GM12878 (cell line): ENCODE data around the gene REEP3. TPM values are rescaled to one million over a fixed set of nuclear protein-coding genes. Genes with fewer than 3 reads are reported as not detected.
"Not testable (repeated sequence)": the region's sequence is repeated elsewhere in the genome, so short reads cannot be mapped to it uniquely, and the experiment has no call there.

Experiments
- ATAC-seq: fragments of 200-7000 bp; cut with Tn5 transposase; 3 replicates; pipeline ENCODE4 v1.9.1; 2020; ENCODE audit warnings: mild to moderate bottlenecking, moderate library complexity
- BruUV-seq: library from RNA; stranded (reverse); fragments of 400-500 nt; replicated peaks from 2 replicates; lab custom pipeline; 2021; lab: Mats Ljungman, UMichigan
- CTCF ChIA-PET: fragments of 300-600 bp; sonication (Branson Sonifier 250); formaldehyde crosslinking; extraction: SDS; loops from one replicate; lab custom pipeline; 2021; ENCODE audit warnings: inconsistent platforms; lab: Yijun Ruan, JAX
- POLR2A ChIA-PET: fragments of 350-600 bp; formaldehyde crosslinking; extraction: SDS; loops from one replicate; lab custom pipeline; 2021; ENCODE audit warnings: inconsistent platforms; lab: Charles Lee
- RAD21 ChIA-PET: fragments of 300-600 bp; sonication (Branson Sonifier 250); formaldehyde crosslinking; loops from one replicate; lab custom pipeline; 2023; ENCODE audit warnings: antibody characterized with exemption; ENCODE audit not compliant: unreplicated experiment; lab: Charles Lee
- SMC1A ChIA-PET: fragments of 300-600 bp; sonication (Branson Sonifier 250); formaldehyde crosslinking; loops from one replicate; lab custom pipeline; 2023; ENCODE audit not compliant: unreplicated experiment, uncharacterized antibody; lab: Charles Lee
- DNase-seq: peaks from one replicate; pipeline ENCODE4 v3.0.0-alpha.2; 2011; ENCODE audit warnings: low read depth, low spot score
- FAIRE-seq: peaks from 3 replicates; lab custom pipeline; 2011; peaks lifted over from hg19 to GRCh38; lab: Jason Lieb, UNC
- H2AFZ ChIP-seq: 2 replicates; pipeline ENCODE4 v1.6.0; 2011; ENCODE audit warnings: low read depth, low read length, control low read depth; ENCODE audit not compliant: control insufficient read depth
- H3K27ac ChIP-seq: 2 replicates; pipeline ENCODE4 v1.5.1; 2011; ENCODE audit warnings: control low read depth; ENCODE audit not compliant: control insufficient read depth, insufficient read depth
- H3K27me3 ChIP-seq, 2 experiments: replicated peaks in 1 of 2; 2 replicates each; pipeline versions ENCODE4 v1.6.0 to v1.6.1; 2011; ENCODE audit warnings: low read length in 1 of 2; ENCODE audit not compliant: control insufficient read depth in 2 of 2, insufficient read depth in 2 of 2
- H3K36me3 ChIP-seq, 2 experiments: 2 replicates each; pipeline ENCODE4 v1.5.1; 2011; ENCODE audit warnings: low read length in 1 of 2; ENCODE audit not compliant: control insufficient read depth in 2 of 2, insufficient read depth in 2 of 2
- H3K4me1 ChIP-seq: 2 replicates; pipeline ENCODE4 v1.6.1; 2011; ENCODE audit warnings: mild to moderate bottlenecking, low read length, moderate library complexity, mixed read lengths; ENCODE audit not compliant: control insufficient read depth, insufficient read depth
- H3K4me2 ChIP-seq: 2 replicates; pipeline ENCODE4 v1.6.0; 2011; ENCODE audit warnings: control low read depth; ENCODE audit not compliant: control insufficient read depth, insufficient read depth
- H3K4me3 ChIP-seq: fragments of 200-600 bp; sonication (generic); 2 replicates; pipeline ENCODE4 v1.5.1; 2016
- H3K79me2 ChIP-seq: 2 replicates; pipeline ENCODE4 v1.6.0; 2011; ENCODE audit warnings: low read length; ENCODE audit not compliant: control insufficient read depth, insufficient read depth
- H3K9ac ChIP-seq: 2 replicates; pipeline ENCODE4 v1.8.0; 2011; ENCODE audit warnings: low read length, control low read depth, mixed read lengths; ENCODE audit not compliant: control insufficient read depth, insufficient read depth
- H3K9me3 ChIP-seq: replicated peaks from 3 replicates; pipeline ENCODE4 v1.5.1; 2011; ENCODE audit warnings: mild to moderate bottlenecking, low read length; ENCODE audit not compliant: control insufficient read depth, insufficient read depth
- H4K20me1 ChIP-seq: 2 replicates; pipeline ENCODE4 v1.6.0; 2011; ENCODE audit not compliant: control insufficient read depth, insufficient read depth
- CHD2 ChIP-seq: IDR thresholded peaks from 2 replicates; pipeline ENCODE4 v1.6.1; 2011; ENCODE audit warnings: low read depth, low read length, improper control_type of control experiment, borderline replicate concordance
- GATAD2B ChIP-seq: fragments of 450-650 bp; conservative IDR thresholded peaks from 2 replicates; pipeline ENCODE4 v1.6.1; 2017; ENCODE audit warnings: low read depth, mild to moderate bottlenecking, moderate library complexity
- HSF1 ChIP-seq: fragments of 150-350 bp; IDR thresholded peaks from 2 replicates; pipeline ENCODE4 v1.6.1; 2014; ENCODE audit warnings: mild to moderate bottlenecking, low read depth, low read length
- PAX8 ChIP-seq: fragments of 450-650 bp; IDR thresholded peaks from 2 replicates; pipeline ENCODE4 v1.6.1; 2017; ENCODE audit warnings: mild to moderate bottlenecking, moderate library complexity
- POU2F2 ChIP-seq: IDR thresholded peaks from 3 replicates; pipeline ENCODE4 v1.6.1; 2011; ENCODE audit warnings: low read depth, mild to moderate bottlenecking, low read length, borderline replicate concordance
- SMC3 ChIP-seq: IDR thresholded peaks from 2 replicates; pipeline ENCODE4 v1.6.1; 2011; ENCODE audit warnings: low read length, improper control_type of control experiment, borderline replicate concordance
- ZBED1 ChIP-seq: IDR thresholded peaks from 2 replicates; pipeline ENCODE4 v1.6.1; 2016; ENCODE audit warnings: borderline replicate concordance
- WGBS: methylation state at CpG from one replicate; pipeline ENCODE4 v1.1.6; 2016; ENCODE audit warnings: low lambda C conversion rate; ENCODE audit not compliant: insufficient replicate concordance, insufficient coverage; ENCODE audit errors: missing lambda C conversion rate; 5-methylcytosine and 5-hydroxymethylcytosine counted together
- in situ Hi-C: fragments of 300-500 bp; cut with MboI; formaldehyde crosslinking; loops from 9 replicates; pipeline ENCODE4 v1.14.3; 2018; ENCODE audit warnings: mixed read lengths
- intact Hi-C: fragments of 100-400 bp; cut with micrococcal nuclease; formaldehyde crosslinking; loops from one replicate; pipeline ENCODE4 v1.14.2; 2022; ENCODE audit not compliant: unreplicated experiment
- polyA plus RNA-seq, 11 experiments: library from polyadenylated mRNA; depleted of rRNA in 4 of 11; unstranded in 6 of 11; stranded (reverse) in 5 of 11; fragments of >200 nt; fragmentation: Nextera tagmentation in 4 of 11; fragmentation: Illumina TruSeq in 1 of 11; extraction: Ambion mirVana in 4 of 11; extraction: Trizol in 1 of 11; gene quantifications; 1 replicate in 1 of 11; 2 replicates in 10 of 11; pipeline versions ENCODE4 v1.2.1 to v1.2.3, GENCODE V29; 2011 to 2016; ENCODE audit warnings: inconsistent platforms in 2 of 11, missing spikeins in 2 of 11, low read depth in 1 of 11
- total RNA-seq, 4 experiments: library from RNA; depleted of rRNA in 3 of 4; stranded (reverse); fragments of >200 nt in 3 of 4; fragmentation: Illumina TruSeq in 1 of 4; extraction: Trizol in 1 of 4; gene quantifications; 2 replicates each; pipeline versions ENCODE4 v1.2.1 to v1.2.3, GENCODE V29; 2013 to 2021
- TF ChIP-seq, protein P1 (sequence below): fragments of 450-650 bp; IDR thresholded peaks from 2 replicates; pipeline ENCODE4 v1.6.1; 2017; ENCODE audit warnings: antibody characterized with exemption, mild to moderate bottlenecking, moderate library complexity

The REEP3 gene
- total and polyA plus RNA-seq, 10 of the 15 experiments (the other 5 are each of a cell fraction or from before 2014, with no cell fraction given): 4.9 to 25.9 (median 16.2) TPM

DNA sequence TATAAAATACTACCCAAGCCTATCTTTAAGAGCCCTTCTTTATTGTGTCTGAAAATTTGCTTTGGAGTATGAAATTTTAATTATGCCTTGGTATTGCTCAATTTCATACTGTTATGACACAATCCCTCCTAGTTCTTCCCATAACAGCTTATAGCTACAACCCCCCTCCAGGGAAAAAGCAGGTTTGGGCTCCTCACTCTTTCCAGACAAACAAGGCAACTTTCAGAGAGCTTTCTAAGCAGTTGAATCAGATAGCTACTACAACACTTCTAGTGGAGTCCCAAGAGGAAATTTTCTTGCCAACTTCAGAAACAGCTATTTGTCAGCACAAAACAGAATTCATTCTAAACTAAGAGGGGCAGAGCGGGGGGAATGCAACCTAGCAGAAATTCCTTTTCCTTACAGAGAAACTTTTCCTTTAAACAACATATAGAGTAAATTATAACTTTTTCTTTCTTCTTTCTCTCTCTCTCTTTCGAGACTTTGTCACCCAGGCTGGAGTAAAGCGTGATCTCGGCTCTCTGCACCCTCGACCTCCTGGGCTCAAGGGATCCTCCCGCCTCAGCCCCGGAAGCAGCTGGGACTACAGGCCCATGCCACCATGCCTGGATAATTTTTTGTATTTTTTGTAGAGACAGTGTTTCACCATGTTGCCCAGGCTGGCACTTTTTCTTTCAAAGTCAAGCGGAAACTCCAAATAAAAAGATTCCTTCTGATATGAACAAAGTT lies 29.4 kb upstream of the REEP3 start (continued):
- TF ChIP-seq, protein P1, sequence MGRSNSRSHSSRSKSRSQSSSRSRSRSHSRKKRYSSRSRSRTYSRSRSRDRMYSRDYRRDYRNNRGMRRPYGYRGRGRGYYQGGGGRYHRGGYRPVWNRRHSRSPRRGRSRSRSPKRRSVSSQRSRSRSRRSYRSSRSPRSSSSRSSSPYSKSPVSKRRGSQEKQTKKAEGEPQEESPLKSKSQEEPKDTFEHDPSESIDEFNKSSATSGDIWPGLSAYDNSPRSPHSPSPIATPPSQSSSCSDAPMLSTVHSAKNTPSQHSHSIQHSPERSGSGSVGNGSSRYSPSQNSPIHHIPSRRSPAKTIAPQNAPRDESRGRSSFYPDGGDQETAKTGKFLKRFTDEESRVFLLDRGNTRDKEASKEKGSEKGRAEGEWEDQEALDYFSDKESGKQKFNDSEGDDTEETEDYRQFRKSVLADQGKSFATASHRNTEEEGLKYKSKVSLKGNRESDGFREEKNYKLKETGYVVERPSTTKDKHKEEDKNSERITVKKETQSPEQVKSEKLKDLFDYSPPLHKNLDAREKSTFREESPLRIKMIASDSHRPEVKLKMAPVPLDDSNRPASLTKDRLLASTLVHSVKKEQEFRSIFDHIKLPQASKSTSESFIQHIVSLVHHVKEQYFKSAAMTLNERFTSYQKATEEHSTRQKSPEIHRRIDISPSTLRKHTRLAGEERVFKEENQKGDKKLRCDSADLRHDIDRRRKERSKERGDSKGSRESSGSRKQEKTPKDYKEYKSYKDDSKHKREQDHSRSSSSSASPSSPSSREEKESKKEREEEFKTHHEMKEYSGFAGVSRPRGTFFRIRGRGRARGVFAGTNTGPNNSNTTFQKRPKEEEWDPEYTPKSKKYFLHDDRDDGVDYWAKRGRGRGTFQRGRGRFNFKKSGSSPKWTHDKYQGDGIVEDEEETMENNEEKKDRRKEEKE: no peak
- TF ChIP-seq CHD2 (no peak), SMC3 (no peak), POU2F2 (no peak), ZBED1 (no peak), HSF1 (no peak), PAX8 (no peak), GATAD2B (no peak)

DNA sequence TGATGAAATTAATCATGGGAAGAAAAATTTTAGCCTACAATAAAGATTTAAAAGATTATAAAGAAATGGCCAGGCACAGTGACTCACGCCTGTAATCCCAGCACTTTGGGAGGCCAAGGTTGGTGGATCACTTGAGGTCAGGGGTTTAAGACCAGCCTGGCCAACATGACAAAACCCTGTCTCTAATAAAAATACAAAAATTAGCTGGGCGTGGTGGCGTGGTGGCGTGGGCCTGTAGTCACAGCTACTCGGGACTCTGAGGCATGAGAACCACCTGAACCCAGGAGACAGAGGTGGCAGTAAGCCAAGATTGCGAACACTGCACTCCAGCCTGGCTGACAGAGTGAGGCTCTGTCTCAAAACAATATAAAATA lies 28.9 kb upstream of the REEP3 start:
- BruUV-seq, in situ Hi-C loops, H3K9ac ChIP-seq, H4K20me1 ChIP-seq, POLR2A ChIA-PET, DNase-seq, RAD21 ChIA-PET, H3K27ac ChIP-seq, H2AFZ ChIP-seq, H3K36me3 ChIP-seq, H3K9me3 ChIP-seq, ATAC-seq, H3K4me2 ChIP-seq, intact Hi-C loops, H3K4me3 ChIP-seq, H3K4me1 ChIP-seq, FAIRE-seq, H3K27me3 ChIP-seq: not testable (repeated sequence)
- SMC1A ChIA-PET: interaction anchor here (1.0 kb wide), 1 partner anchor 34 kb away, joined by 3 read pairs; no protein-coding TSS in a partner anchor
- 83% methylated on average over 6 of the region's 6 CpGs for WGBS
- CTCF ChIA-PET: interaction anchor here (1.0 to 4.2 kb wide), 3 partner anchors 10 to 137 kb away, joined by 3 to 12 read pairs (median 6); no protein-coding TSS in a partner anchor
- peaks cover 14% of the 10 kb centered on the region for H3K79me2 ChIP-seq
